DND-41 (cell line): ENCODE results near the gene CIZ1.

Source experiments
- ATAC-seq: fragments of 200-7000 bp; cut with Tn5 transposase; 3 replicates; pipeline ENCODE4 v1.9.1; 2021; ENCODE audit warnings: low read depth; ENCODE audit not compliant: insufficient read depth
- DNase-seq: peaks from one replicate; pipeline ENCODE4 v3.0.0-alpha.2; 2020
- H2AFZ ChIP-seq: 2 replicates; pipeline ENCODE4 v1.6.0; 2012; ENCODE audit warnings: low read depth, low read length
- H3K27ac ChIP-seq: 2 replicates; pipeline ENCODE4 v1.5.1; 2012; ENCODE audit warnings: low read length, inconsistent platforms
- H3K27me3 ChIP-seq: fragments of 200-600 bp; sonication (generic); 2 replicates; pipeline ENCODE4 v1.6.0; 2012; ENCODE audit warnings: low read length, mild to moderate bottlenecking, inconsistent platforms; ENCODE audit not compliant: insufficient read depth, poor library complexity
- H3K36me3 ChIP-seq: 2 replicates; pipeline ENCODE4 v1.5.1; 2012; ENCODE audit warnings: low read length, inconsistent platforms; ENCODE audit not compliant: insufficient read depth
- H3K4me1 ChIP-seq: 2 replicates; pipeline ENCODE4 v1.5.1; 2012; ENCODE audit warnings: mild to moderate bottlenecking, low read length; ENCODE audit not compliant: insufficient read depth
- H3K4me2 ChIP-seq: 2 replicates; pipeline ENCODE4 v1.6.0; 2012; ENCODE audit warnings: mild to moderate bottlenecking, moderate library complexity, low read length, inconsistent platforms; ENCODE audit not compliant: insufficient read depth
- H3K4me3 ChIP-seq, 2 experiments: fragments of 200-600 bp in 1 of 2; shearing (Covaris generic) in 1 of 2; 2 replicates each; pipeline ENCODE4 v1.5.1; 2012 to 2016; ENCODE audit warnings: inconsistent platforms in 2 of 2, low read length in 2 of 2, mild to moderate bottlenecking in 2 of 2, low read depth in 1 of 2, moderate library complexity in 1 of 2
- H3K79me2 ChIP-seq: 2 replicates; pipeline ENCODE4 v1.6.0; 2012; ENCODE audit warnings: low read length, inconsistent platforms; ENCODE audit not compliant: insufficient read depth
- H3K9ac ChIP-seq: 2 replicates; pipeline ENCODE4 v1.6.0; 2012; ENCODE audit warnings: low read depth, mild to moderate bottlenecking, inconsistent platforms, low read length, moderate library complexity
- H3K9me3 ChIP-seq: 2 replicates; pipeline ENCODE4 v1.5.1; 2012; ENCODE audit warnings: low read length, moderate library complexity, mild to moderate bottlenecking, inconsistent platforms; ENCODE audit not compliant: insufficient read depth, severe bottlenecking
- H4K20me1 ChIP-seq: 2 replicates; pipeline ENCODE4 v1.6.0; 2012; ENCODE audit warnings: low read length; ENCODE audit not compliant: insufficient read depth
- CTCF ChIP-seq: IDR thresholded peaks from 2 replicates; pipeline ENCODE4 v1.5.1; 2012; ENCODE audit warnings: borderline replicate concordance, low read length, moderate library complexity, mild to moderate bottlenecking; ENCODE audit not compliant: poor library complexity, severe bottlenecking; ENCODE audit errors: extremely low read depth
- EZH2 ChIP-seq: IDR thresholded peaks from 3 replicates; pipeline ENCODE4 v1.6.1; 2012; ENCODE audit warnings: borderline replicate concordance, low read depth, mild to moderate bottlenecking, moderate library complexity, low read length, inconsistent platforms; ENCODE audit not compliant: severe bottlenecking

The CIZ1 gene

GRCh38 chr9:128124451-128124850 lies 66.9 kb downstream of the CIZ1 start:
- DNase-seq: no peak
- H3K27ac ChIP-seq: no peak overlapping the region

DNA sequence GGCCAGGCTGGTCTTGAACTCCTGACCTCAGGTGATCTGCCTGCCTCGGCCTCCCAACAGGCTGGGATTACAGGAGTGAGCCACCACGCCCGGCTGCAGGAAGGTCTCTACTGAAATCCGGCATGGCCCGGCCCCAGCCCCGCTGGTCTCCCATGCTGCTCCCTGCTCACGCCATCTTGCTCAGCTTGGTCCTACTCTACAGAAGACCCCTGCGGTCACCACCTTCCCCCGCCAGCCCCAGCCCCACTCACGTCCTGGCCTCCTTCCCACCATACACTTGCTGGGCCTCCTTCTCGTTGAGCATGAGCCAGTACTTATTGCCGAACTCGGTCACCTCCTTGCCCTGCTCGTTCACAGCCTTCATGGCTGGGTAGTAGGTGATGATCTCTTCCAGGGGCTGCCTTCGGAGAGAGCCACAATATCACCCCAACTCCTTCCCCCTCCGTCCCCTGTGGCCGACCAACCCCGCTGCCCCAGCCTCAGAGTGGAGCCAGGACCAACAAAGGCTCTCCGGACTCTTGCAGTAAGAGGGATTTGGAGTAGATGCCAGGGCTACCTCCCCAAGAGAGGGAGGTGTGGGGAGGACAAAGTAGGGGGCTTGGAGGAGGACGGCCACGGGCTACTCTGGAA lies 67.8 kb downstream of the CIZ1 start:
- Histone ChIP-seq H3K4me2 (no peak overlapping the region), H3K9ac (no peak overlapping the region), H3K9me3 (no peaks in the 10 kb centered on the region), H3K4me1 (peaks cover 27% of the 10 kb centered on the region), H3K79me2 (peaks cover 31% of the 10 kb centered on the region), H3K4me3 (no peak overlapping the region), H4K20me1 (peaks cover 26% of the 10 kb centered on the region), H3K27me3 (no peaks in the 10 kb centered on the region), H3K27ac (no peak overlapping the region), H3K36me3 (peaks cover 49% of the 10 kb centered on the region), H2AFZ (no peak overlapping the region)
- DNase-seq (no peak), ATAC-seq (no peak)
- TF ChIP-seq EZH2: no peak
- no peak for TF ChIP-seq CTCF

More at GRCh38 chr9:128124451-128124850, 66.9 kb downstream of the CIZ1 start:
- H3K4me3 ChIP-seq: no peak overlapping the region
- H3K79me2 ChIP-seq: peaks cover 31% of the 10 kb centered on the region
- no peak for ATAC-seq
- no peak overlapping the region for H3K9ac ChIP-seq
- H3K9me3 ChIP-seq: no peaks in the 10 kb centered on the region
- H3K36me3 ChIP-seq: peaks cover 49% of the 10 kb centered on the region
- TF ChIP-seq EZH2: no peak
- TF ChIP-seq CTCF: no peak
- H3K4me1 ChIP-seq: peaks cover 35% of the 10 kb centered on the region
- H3K4me2 ChIP-seq: peak overlapping the region; percentile 68; the same call in 1 of the 2 replicates
- peaks cover 26% of the 10 kb centered on the region for H4K20me1 ChIP-seq
- no peaks in the 10 kb centered on the region for H3K27me3 ChIP-seq
- no peak overlapping the region for H2AFZ ChIP-seq

GRCh38 chr9:128122809-128123175 lies 68.6 kb downstream of the CIZ1 start:
- Histone ChIP-seq H3K4me3 (no peak overlapping the region), H3K4me2 (no peak overlapping the region), H3K9me3 (no peaks in the 10 kb centered on the region), H3K79me2 (peaks cover 31% of the 10 kb centered on the region), H3K36me3 (peaks cover 49% of the 10 kb centered on the region), H3K9ac (no peak overlapping the region), H4K20me1 (peaks cover 26% of the 10 kb centered on the region), H3K27ac (no peak overlapping the region), H2AFZ (no peak overlapping the region), H3K27me3 (no peaks in the 10 kb centered on the region), H3K4me1 (peaks cover 25% of the 10 kb centered on the region)
- no peak for ATAC-seq
- no peak for DNase-seq
- TF ChIP-seq EZH2 (no peak), CTCF (no peak)
